Smooth muscle cell (in vitro differentiated cells): Measurements from ENCODE around the gene HOMER3. TPM values are rescaled to one million over a fixed set of nuclear protein-coding genes. Genes with fewer than 3 reads are reported as not detected.

Source experiments
- DNase-seq: peaks from one replicate; lab custom pipeline; 2025; ENCODE audit not compliant: unreplicated experiment; lab: John Stamatoyannopoulos, UW
- H2AFZ ChIP-seq: fragments of 200-600 bp; sonication (generic); 2 replicates; pipeline ENCODE4 v1.6.0; 2016; ENCODE audit warnings: antibody characterized with exemption, low read depth, mild to moderate bottlenecking
- H3F3A ChIP-seq: fragments of 200-600 bp; sonication (generic); 2 replicates; pipeline ENCODE4 v1.6.0; 2017; ENCODE audit warnings: antibody characterized with exemption, low read depth
- H3K27ac ChIP-seq: fragments of 200-600 bp; sonication (generic); 2 replicates; pipeline ENCODE4 v1.5.1; 2016; ENCODE audit warnings: low read depth, mild to moderate bottlenecking
- H3K27me3 ChIP-seq: fragments of 200-600 bp; sonication (generic); 2 replicates; pipeline ENCODE4 v1.6.1; 2016; ENCODE audit warnings: low read depth, mild to moderate bottlenecking
- H3K36me3 ChIP-seq: fragments of 200-600 bp; sonication (generic); 2 replicates; pipeline ENCODE4 v1.5.1; 2016; ENCODE audit warnings: low read depth
- H3K4me1 ChIP-seq: fragments of 200-600 bp; sonication (generic); 2 replicates; pipeline ENCODE4 v1.5.1; 2016; ENCODE audit warnings: low read depth
- H3K4me2 ChIP-seq: fragments of 200-600 bp; sonication (generic); 2 replicates; pipeline ENCODE4 v1.6.0; 2016; ENCODE audit warnings: mild to moderate bottlenecking
- H3K4me3 ChIP-seq: fragments of 200-600 bp; sonication (generic); 2 replicates; pipeline ENCODE4 v1.5.1; 2016; ENCODE audit warnings: mild to moderate bottlenecking
- H3K79me2 ChIP-seq: fragments of 200-600 bp; sonication (generic); 2 replicates; pipeline ENCODE4 v1.6.0; 2016; ENCODE audit warnings: low read depth, mild to moderate bottlenecking
- H3K9ac ChIP-seq: fragments of 200-600 bp; sonication (generic); 2 replicates; pipeline ENCODE4 v1.6.0; 2016; ENCODE audit warnings: low read depth
- H3K9me3 ChIP-seq: fragments of 200-600 bp; sonication (generic); replicated peaks from 2 replicates; pipeline ENCODE4 v1.5.1; 2016; ENCODE audit warnings: low read depth
- H4K20me1 ChIP-seq: fragments of 200-600 bp; sonication (generic); 2 replicates; pipeline ENCODE4 v1.6.0; 2016; ENCODE audit warnings: low read depth
- WGBS: methylation state at CpG from one replicate; pipeline ENCODE4 v1.1.7; 2016; ENCODE audit warnings: low lambda C conversion rate; 5-methylcytosine and 5-hydroxymethylcytosine counted together
- polyA plus RNA-seq: library from polyadenylated mRNA; unstranded; fragments of >200 nt; fragmentation: Nextera tagmentation; extraction: Ambion mirVana; gene quantifications from 2 replicates; pipeline ENCODE4 v1.2.1, GENCODE V29; 2016
- total RNA-seq: library from RNA; depleted of rRNA; stranded (reverse); fragments of >200 nt; gene quantifications from 2 replicates; pipeline ENCODE4 v1.2.3, GENCODE V29; 2014
- TF ChIP-seq, protein P1 (sequence below): fragments of 200-600 bp; sonication (generic); IDR thresholded peaks from 2 replicates; pipeline ENCODE4 v1.5.1; 2017; ENCODE audit warnings: borderline replicate concordance, mild to moderate bottlenecking, antibody characterized with exemption; ENCODE audit not compliant: insufficient read depth, poor library complexity, severe bottlenecking

The HOMER3 gene
- total and polyA plus RNA-seq, 2 experiments from 2014 or later = 37.4 to 88.1 TPM

- no peaks in the 10 kb centered on the region for H3K9me3 ChIP-seq
- no peak overlapping the region for H3K4me2 ChIP-seq
- no peak overlapping the region for H3K27ac ChIP-seq
- 74% methylated on average over 4 of the region's 4 CpGs for WGBS
- no peak overlapping the region for H2AFZ ChIP-seq
- no peaks in the 10 kb centered on the region for H4K20me1 ChIP-seq
- H3K4me3 ChIP-seq = no peak overlapping the region
- H3K27me3 ChIP-seq = peaks cover 6% of the 10 kb centered on the region
- no peaks in the 10 kb centered on the region for H3K4me1 ChIP-seq
- H3F3A ChIP-seq = no peaks in the 10 kb centered on the region
- no peak for DNase-seq
- no peaks in the 10 kb centered on the region for H3K36me3 ChIP-seq
- TF ChIP-seq, protein P1, sequence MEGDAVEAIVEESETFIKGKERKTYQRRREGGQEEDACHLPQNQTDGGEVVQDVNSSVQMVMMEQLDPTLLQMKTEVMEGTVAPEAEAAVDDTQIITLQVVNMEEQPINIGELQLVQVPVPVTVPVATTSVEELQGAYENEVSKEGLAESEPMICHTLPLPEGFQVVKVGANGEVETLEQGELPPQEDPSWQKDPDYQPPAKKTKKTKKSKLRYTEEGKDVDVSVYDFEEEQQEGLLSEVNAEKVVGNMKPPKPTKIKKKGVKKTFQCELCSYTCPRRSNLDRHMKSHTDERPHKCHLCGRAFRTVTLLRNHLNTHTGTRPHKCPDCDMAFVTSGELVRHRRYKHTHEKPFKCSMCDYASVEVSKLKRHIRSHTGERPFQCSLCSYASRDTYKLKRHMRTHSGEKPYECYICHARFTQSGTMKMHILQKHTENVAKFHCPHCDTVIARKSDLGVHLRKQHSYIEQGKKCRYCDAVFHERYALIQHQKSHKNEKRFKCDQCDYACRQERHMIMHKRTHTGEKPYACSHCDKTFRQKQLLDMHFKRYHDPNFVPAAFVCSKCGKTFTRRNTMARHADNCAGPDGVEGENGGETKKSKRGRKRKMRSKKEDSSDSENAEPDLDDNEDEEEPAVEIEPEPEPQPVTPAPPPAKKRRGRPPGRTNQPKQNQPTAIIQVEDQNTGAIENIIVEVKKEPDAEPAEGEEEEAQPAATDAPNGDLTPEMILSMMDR = no peak
- no peak overlapping the region for H3K9ac ChIP-seq
- no peaks in the 10 kb centered on the region for H3K79me2 ChIP-seq
These were observed 46.4 kb upstream of the HOMER3 start for GRCh38 chr19:18987456-18987855.

DNA sequence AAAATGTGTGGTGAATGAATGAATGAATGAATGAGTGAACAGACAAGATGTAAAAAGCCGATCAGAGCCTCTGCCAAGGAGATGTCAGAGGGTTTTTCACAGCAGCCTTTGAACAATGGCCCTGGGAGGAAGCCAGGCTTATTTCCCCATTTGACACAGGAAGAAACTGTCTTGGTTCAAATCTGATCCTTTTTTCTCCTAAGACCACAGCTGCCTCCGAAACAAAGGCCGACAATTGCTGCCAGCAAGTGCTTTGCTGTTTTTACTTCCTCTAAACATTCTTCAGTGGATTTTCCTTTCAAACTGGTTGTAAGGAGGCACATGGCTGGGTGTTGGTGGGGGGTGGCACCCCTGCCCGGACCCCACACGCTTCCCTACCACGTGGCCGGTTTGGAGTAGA is 44.2 kb upstream of the HOMER3 start:
- Histone ChIP-seq H3F3A (no peaks in the 10 kb centered on the region), H3K4me3 (no peak overlapping the region), H3K4me2 (no peak overlapping the region), H3K27ac (no peak overlapping the region), H3K9me3 (no peaks in the 10 kb centered on the region), H3K27me3 (peaks cover 7% of the 10 kb centered on the region), H3K4me1 (no peaks in the 10 kb centered on the region), H3K9ac (no peak overlapping the region), H3K36me3 (no peaks in the 10 kb centered on the region), H3K79me2 (no peaks in the 10 kb centered on the region), H2AFZ (no peak overlapping the region), H4K20me1 (no peaks in the 10 kb centered on the region)
- no peak for DNase-seq
- TF ChIP-seq, protein P1 = no peak
- 88% methylated on average over 7 of the region's 7 CpGs for WGBS

DNA sequence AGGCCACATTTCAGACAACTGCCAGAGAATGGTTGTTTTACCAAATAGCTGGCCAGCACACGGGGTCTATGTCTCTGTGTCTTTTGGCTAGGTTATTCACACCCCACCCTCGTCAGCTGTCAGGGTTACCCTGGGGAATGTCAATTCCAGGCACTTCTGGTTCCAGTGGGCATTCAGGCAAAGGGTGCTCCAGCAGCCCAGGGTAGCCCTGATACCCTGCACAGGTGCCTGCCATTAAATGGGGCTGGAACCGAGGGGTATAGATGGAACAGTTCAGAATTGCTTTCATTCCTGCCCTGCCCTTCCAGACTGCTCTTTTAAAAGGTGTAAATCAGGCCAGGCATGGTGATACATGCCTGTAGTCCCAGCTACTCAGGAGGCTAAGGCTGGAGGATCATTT is 43.2 kb upstream of the HOMER3 start:
- Histone ChIP-seq H3K27ac (no peak overlapping the region), H3K4me3 (no peak overlapping the region), H4K20me1 (no peaks in the 10 kb centered on the region), H3K4me1 (no peaks in the 10 kb centered on the region), H3K36me3 (no peaks in the 10 kb centered on the region), H3K79me2 (no peaks in the 10 kb centered on the region), H3K9ac (no peak overlapping the region), H3F3A (no peaks in the 10 kb centered on the region), H3K4me2 (no peak overlapping the region), H3K9me3 (no peaks in the 10 kb centered on the region), H2AFZ (no peak overlapping the region), H3K27me3 (peaks cover 7% of the 10 kb centered on the region)
- no peak for DNase-seq
- TF ChIP-seq, protein P1 = no peak
- 84% methylated on average over 3 of the region's 3 CpGs for WGBS

- no peaks in the 10 kb centered on the region for H3K36me3 ChIP-seq
- no peak for DNase-seq
- H3K27me3 ChIP-seq = peaks cover 7% of the 10 kb centered on the region
- H2AFZ ChIP-seq = no peak overlapping the region
- H3K79me2 ChIP-seq = no peaks in the 10 kb centered on the region
- H3F3A ChIP-seq = no peaks in the 10 kb centered on the region
- no peaks in the 10 kb centered on the region for H4K20me1 ChIP-seq
- H3K4me2 ChIP-seq = no peak overlapping the region
- WGBS = 85% methylated on average over 2 of the region's 2 CpGs
- TF ChIP-seq, protein P1 = no peak
- H3K27ac ChIP-seq = no peak overlapping the region
- no peaks in the 10 kb centered on the region for H3K9me3 ChIP-seq
- no peaks in the 10 kb centered on the region for H3K4me1 ChIP-seq
- H3K4me3 ChIP-seq = no peak overlapping the region
- no peak overlapping the region for H3K9ac ChIP-seq
These were observed 41.7 kb upstream of the HOMER3 start for GRCh38 chr19:18982669-18983068.
